Central memory CD8-positive, alpha-beta T cell (primary cell): ENCODE data around the gene RUBCN.

ENCODE experiments used
- ATAC-seq: fragments of 150-1000 bp; cut with Tn5 transposase; replicated peaks from 2 replicates; pipeline ENCODE4 v1.10.0; 2022; ENCODE audit warnings: mild to moderate bottlenecking, moderate FRiP score, moderate number of reproducible peaks; ENCODE audit not compliant: poor library complexity, severe bottlenecking; ENCODE audit errors: extremely low read depth
- DNase-seq, 2 donors: peaks; one replicate each; pipeline ENCODE4 v3.0.0; 2021; ENCODE audit warnings: low spot score in 2 of 2
- H3K27ac Mint-ChIP-seq: one replicate; pipeline ENCODE4 v1.8.0; 2022; ENCODE audit warnings: low read depth, mild to moderate bottlenecking, moderate library complexity, mixed read lengths
- H3K27me3 Mint-ChIP-seq: one replicate; pipeline ENCODE4 v1.8.0; 2022; ENCODE audit warnings: mixed read lengths
- H3K36me3 Mint-ChIP-seq: one replicate; pipeline ENCODE4 v1.8.0; 2022; ENCODE audit warnings: mild to moderate bottlenecking, moderate library complexity, mixed read lengths; ENCODE audit not compliant: insufficient read depth
- H3K4me1 Mint-ChIP-seq: one replicate; pipeline ENCODE4 v1.8.0; 2022; ENCODE audit warnings: mixed read lengths
- H3K4me3 Mint-ChIP-seq: one replicate; pipeline ENCODE4 v1.8.0; 2022; ENCODE audit warnings: mild to moderate bottlenecking, moderate library complexity, mixed read lengths
- H3K9me3 Mint-ChIP-seq: one replicate; pipeline ENCODE4 v1.8.0; 2022; ENCODE audit warnings: mixed read lengths

The RUBCN gene

DNA sequence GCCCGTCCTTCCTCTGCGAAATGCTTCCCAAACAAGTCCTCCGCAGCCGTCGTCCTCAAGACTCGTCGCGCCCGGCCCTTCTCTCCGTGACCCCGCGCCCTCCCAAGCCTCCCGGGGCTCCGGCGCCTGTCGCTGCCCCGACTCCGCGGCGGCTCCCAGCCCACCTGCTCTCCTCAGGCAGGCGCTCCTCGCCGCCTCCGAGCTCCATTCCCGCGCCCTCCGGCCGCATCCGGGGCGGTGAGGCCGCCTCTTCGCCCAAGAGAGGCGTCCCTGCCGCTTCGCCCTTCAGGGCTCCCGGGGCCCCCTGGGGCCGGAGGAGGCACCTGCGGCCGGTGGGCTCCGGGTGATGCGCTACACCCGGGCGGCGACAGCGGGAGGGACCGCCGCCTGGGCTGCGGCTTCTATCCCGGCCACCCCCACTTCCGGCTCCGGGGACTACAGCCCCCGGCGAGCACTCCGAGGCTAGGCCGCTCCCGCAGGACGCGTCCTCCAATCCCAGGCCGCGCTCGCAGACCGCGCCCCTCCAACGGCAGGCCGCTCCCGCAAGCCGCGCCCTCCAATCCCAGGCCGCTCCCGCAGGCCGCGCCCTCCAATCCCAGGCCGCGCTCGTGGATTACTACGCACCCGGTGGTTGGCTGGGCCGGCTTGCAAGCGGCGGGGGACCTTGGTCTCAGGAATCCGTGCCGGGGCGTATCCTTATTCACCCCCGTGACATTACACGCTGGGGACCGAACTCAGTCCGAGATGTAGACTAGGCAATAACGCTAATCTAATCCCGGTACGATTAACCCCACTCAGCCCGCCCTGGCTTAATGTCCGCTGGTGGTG lies at the start of gene RUBCN:
RUBCN (minus strand) TSS at position 414 of the 828 bp plus-strand sequence; CDS start at position 229, 185 bp downstream.
- H3K9me3 Mint-ChIP-seq: no peaks in the 10 kb centered on the region
- H3K4me3 Mint-ChIP-seq: peak within 1 kb of the TSS; percentile 84
- ATAC-seq (peak; percentile 93), DNase-seq (peak; percentile 76 to 86)
- no peaks in the 10 kb centered on the region for H3K27me3 Mint-ChIP-seq
- peaks cover 35% of the 10 kb centered on the region for H3K4me1 Mint-ChIP-seq
- peaks cover 7% of the 10 kb centered on the region for H3K36me3 Mint-ChIP-seq
- peak within 1 kb of the TSS; percentile 90 for H3K27ac Mint-ChIP-seq

- no peak overlapping the region for H3K27ac Mint-ChIP-seq
- H3K4me3 Mint-ChIP-seq: no peak overlapping the region
- DNase-seq (no peak), ATAC-seq (no peak)
- peaks cover 11% of the 10 kb centered on the region for H3K4me1 Mint-ChIP-seq
- H3K27me3 Mint-ChIP-seq: no peaks in the 10 kb centered on the region
- H3K9me3 Mint-ChIP-seq: no peaks in the 10 kb centered on the region
- H3K36me3 Mint-ChIP-seq: peaks cover 35% of the 10 kb centered on the region
These were observed 47.4 kb upstream of the RUBCN start for GRCh38 chr3:197784019-197784585.

DNA sequence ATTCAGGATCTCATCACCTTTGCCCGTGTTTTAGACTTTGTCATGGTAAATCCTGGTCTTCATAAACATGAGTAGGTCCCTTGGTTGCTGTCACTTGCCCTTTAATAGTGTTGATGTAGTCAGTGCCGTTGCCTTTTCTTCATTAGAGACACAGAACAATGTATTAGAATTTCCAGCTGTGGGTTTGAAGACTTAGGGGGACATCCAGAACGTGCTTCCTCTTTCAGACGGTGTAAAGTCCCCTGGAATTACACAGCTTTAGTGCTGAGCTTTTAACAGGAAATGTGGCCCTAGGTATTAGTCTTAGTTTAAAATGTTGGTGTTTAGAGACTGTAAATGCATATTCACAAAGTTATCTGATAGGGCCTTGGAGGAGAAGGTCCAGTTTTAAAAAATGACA lies 45.5 kb upstream of the RUBCN start:
- Mint-ChIP-seq H3K4me1 (peaks cover 11% of the 10 kb centered on the region), H3K9me3 (no peaks in the 10 kb centered on the region), H3K36me3 (peaks cover 46% of the 10 kb centered on the region), H3K27me3 (no peaks in the 10 kb centered on the region), H3K27ac (no peak overlapping the region), H3K4me3 (no peak overlapping the region)
- ATAC-seq: no peak
- no peak for DNase-seq

GRCh38 chr3:197775317-197775716 lies 38.6 kb upstream of the RUBCN start:
- Mint-ChIP-seq H3K4me3 (no peak overlapping the region), H3K27me3 (no peaks in the 10 kb centered on the region), H3K36me3 (peaks cover 65% of the 10 kb centered on the region), H3K9me3 (no peaks in the 10 kb centered on the region), H3K4me1 (no peaks in the 10 kb centered on the region), H3K27ac (no peak overlapping the region)
- no peak for ATAC-seq
- no peak for DNase-seq

- Mint-ChIP-seq H3K36me3 (peaks cover 22% of the 10 kb centered on the region), H3K4me3 (no peak overlapping the region), H3K4me1 (no peaks in the 10 kb centered on the region), H3K27me3 (no peaks in the 10 kb centered on the region), H3K9me3 (no peaks in the 10 kb centered on the region), H3K27ac (no peak overlapping the region)
- ATAC-seq (no peak), DNase-seq (no peak)
These were observed 25.1 kb upstream of the RUBCN start for GRCh38 chr3:197761784-197762183.

GRCh38 chr3:197758512-197758911 lies 21.8 kb upstream of the RUBCN start:
- peaks cover 11% of the 10 kb centered on the region for H3K36me3 Mint-ChIP-seq
- no peaks in the 10 kb centered on the region for H3K9me3 Mint-ChIP-seq
- no peak overlapping the region for H3K4me3 Mint-ChIP-seq
- ATAC-seq (no peak), DNase-seq (no peak)
- peaks cover 22% of the 10 kb centered on the region for H3K4me1 Mint-ChIP-seq
- no peaks in the 10 kb centered on the region for H3K27me3 Mint-ChIP-seq
- no peak overlapping the region for H3K27ac Mint-ChIP-seq

GRCh38 chr3:197756704-197757103 lies 20.0 kb upstream of the RUBCN start:
- Mint-ChIP-seq H3K4me1 (peaks cover 30% of the 10 kb centered on the region), H3K36me3 (peaks cover 3% of the 10 kb centered on the region), H3K27ac (no peak overlapping the region), H3K4me3 (no peak overlapping the region), H3K27me3 (no peaks in the 10 kb centered on the region), H3K9me3 (no peaks in the 10 kb centered on the region)
- ATAC-seq (no peak), DNase-seq (no peak)

- DNase-seq (no peak), ATAC-seq (no peak)
- H3K36me3 Mint-ChIP-seq: peaks cover 10% of the 10 kb centered on the region
- H3K4me3 Mint-ChIP-seq: no peak overlapping the region
- no peaks in the 10 kb centered on the region for H3K27me3 Mint-ChIP-seq
- H3K4me1 Mint-ChIP-seq: peaks cover 52% of the 10 kb centered on the region
- H3K9me3 Mint-ChIP-seq: no peaks in the 10 kb centered on the region
- H3K27ac Mint-ChIP-seq: peak overlapping the region; percentile 86
These were observed 16.6 kb upstream of the RUBCN start for GRCh38 chr3:197753263-197753662.

- Mint-ChIP-seq H3K4me1 (peaks cover 54% of the 10 kb centered on the region), H3K9me3 (no peaks in the 10 kb centered on the region), H3K27me3 (no peaks in the 10 kb centered on the region), H3K36me3 (peaks cover 10% of the 10 kb centered on the region), H3K4me3 (peak overlapping the region; percentile 59), H3K27ac (peak overlapping the region; percentile 86)
- no peak for DNase-seq
- ATAC-seq: no peak
These were observed 15.4 kb upstream of the RUBCN start for GRCh38 chr3:197752107-197752506.

- H3K27me3 Mint-ChIP-seq: no peaks in the 10 kb centered on the region
- H3K4me3 Mint-ChIP-seq: peak overlapping the region; percentile 99
- peaks cover 10% of the 10 kb centered on the region for H3K36me3 Mint-ChIP-seq
- peak overlapping the region; percentile 86 for H3K27ac Mint-ChIP-seq
- H3K9me3 Mint-ChIP-seq: no peaks in the 10 kb centered on the region
- peaks cover 55% of the 10 kb centered on the region for H3K4me1 Mint-ChIP-seq
- ATAC-seq (no peak), DNase-seq (no peak)
These were observed 14.4 kb upstream of the RUBCN start for GRCh38 chr3:197750858-197751737.

DNA sequence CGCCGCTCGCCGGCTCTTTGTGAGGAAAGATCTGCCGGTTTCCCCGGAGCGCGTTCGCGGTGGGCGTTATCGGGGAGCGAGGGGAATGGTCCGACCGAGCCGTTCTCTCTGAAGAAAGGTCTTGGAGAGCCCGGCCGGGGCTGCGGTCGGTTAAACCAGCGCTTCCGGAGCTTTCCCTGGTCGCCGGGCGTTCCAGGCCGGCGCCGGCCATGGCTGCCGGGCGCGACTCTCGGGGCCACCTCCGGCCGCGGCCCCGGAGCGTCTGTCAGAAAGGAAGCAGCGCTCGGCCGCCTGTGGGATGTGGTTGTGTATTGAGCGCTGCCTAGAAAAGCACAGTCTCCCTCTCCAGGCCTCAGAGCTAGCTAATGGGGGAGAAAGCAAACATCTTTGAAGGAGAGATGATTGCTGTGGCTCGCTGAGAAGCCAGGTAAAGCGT lies 13.7 kb upstream of the RUBCN start:
- peak; percentile 33 to 39 for DNase-seq

DNA sequence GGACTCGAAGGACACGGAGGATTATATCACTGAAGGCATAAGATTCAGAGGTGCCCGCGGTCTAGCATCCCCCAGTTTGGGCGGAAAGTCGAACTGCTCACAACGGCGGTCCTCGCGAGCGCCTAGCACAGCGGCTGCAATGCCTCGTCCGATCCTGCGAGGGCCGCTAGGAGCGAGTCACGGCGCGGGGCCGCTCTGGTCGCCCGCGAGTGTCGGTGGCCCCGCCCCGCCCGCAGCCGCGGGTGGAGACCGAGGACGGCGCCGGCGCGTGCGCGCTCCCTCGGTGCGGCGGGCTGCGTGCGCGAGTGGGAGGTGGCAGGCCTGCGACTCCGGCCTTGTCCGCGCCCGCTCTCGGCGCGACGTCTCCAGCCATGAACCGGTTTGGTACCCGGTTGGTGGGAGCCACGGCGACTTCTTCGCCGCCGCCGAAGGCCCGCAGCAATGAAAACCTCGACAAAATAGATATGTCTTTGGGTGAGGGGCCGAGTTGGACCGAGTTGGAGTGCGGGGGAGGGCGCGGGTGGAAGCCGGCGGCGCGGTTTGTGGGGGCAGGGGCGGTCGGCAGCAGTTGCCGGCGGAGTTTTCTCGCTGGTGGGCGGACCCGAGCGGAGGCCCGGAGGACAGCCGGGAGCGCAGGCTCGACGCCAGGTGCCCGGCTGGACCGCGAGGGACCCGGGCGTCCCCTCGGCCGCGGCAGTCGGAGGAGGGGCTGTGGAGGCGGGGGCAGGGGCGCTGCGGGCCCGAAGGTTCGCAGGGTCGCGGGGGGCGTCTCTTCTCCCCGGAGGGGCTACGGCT lies 13.1 kb upstream of the RUBCN start, which contains the start of gene FYTTD1:
FYTTD1 (plus strand) TSS at position 283 of the 795 bp plus-strand sequence; CDS start at position 372, 89 bp downstream.
- H3K4me1 Mint-ChIP-seq: peaks cover 45% of the 10 kb centered on the region
- H3K36me3 Mint-ChIP-seq: peaks cover 8% of the 10 kb centered on the region

More for the DNA sequence above, 13.7 kb upstream of the RUBCN start:
- H3K36me3 Mint-ChIP-seq: peaks cover 8% of the 10 kb centered on the region
- peak overlapping the region; percentile 99 for H3K4me3 Mint-ChIP-seq
- H3K9me3 Mint-ChIP-seq: no peaks in the 10 kb centered on the region
- peaks cover 48% of the 10 kb centered on the region for H3K4me1 Mint-ChIP-seq
- H3K27me3 Mint-ChIP-seq: no peaks in the 10 kb centered on the region
- ATAC-seq: peak; percentile 55
- peak overlapping the region; percentile 86 for H3K27ac Mint-ChIP-seq

More for the DNA sequence above, 13.1 kb upstream of the RUBCN start, which contains the start of gene FYTTD1:
- Mint-ChIP-seq H3K9me3 (no peaks in the 10 kb centered on the region), H3K4me3 (peak within 1 kb of the TSS; percentile 99), H3K27me3 (no peaks in the 10 kb centered on the region), H3K27ac (peak within 1 kb of the TSS; percentile 86)
- ATAC-seq (peak; percentile 80), DNase-seq (peak; percentile 76 to 78)
